GM21528 (cell line): ENCODE results near the gene UTS2B.

ENCODE experiments used
- ATAC-seq: cut with Tn5 transposase; IDR thresholded peaks from one replicate; pipeline ENCODE4 v1.9.1; 2021; ENCODE audit warnings: mild to moderate bottlenecking, moderate library complexity; ENCODE audit not compliant: unreplicated experiment, low FRiP score

UTS2B gene

DNA sequence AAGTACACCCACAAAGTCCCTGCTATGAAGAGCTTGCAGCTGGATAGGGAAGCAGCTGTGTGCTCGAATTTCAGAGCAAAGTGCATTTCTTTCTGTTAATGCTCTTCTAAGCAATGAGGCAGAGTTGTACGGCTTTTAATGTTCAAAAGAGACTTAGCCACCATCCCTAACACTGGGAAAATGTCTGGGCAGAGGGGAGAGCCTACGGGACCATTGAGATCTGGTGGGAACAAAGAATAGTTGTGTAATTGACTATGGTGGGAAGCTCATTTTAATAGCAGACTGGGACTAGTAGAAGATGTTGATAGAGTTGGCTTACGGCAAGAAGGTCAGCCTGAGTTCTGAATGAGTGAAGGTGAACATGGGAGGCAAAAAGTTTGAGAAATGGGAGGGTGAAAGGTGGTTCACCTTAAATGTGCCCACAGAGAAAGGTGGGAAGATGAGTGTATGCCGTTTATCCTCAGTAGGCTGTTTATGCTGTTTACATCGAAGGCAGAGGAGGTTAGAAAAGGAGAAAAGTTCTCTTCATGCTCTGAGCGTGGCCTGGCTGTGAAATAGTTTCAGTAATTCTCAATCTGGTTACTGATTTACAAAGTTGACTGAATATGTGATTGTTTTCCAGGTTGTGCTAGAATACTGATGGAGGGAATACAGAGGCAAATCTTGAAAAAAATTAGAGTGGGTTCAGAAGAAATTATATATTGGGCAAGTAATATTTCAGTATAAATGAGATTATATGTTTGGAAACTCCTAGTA lies 22.9 kb upstream of the UTS2B start:
- ATAC-seq, result no peak

DNA sequence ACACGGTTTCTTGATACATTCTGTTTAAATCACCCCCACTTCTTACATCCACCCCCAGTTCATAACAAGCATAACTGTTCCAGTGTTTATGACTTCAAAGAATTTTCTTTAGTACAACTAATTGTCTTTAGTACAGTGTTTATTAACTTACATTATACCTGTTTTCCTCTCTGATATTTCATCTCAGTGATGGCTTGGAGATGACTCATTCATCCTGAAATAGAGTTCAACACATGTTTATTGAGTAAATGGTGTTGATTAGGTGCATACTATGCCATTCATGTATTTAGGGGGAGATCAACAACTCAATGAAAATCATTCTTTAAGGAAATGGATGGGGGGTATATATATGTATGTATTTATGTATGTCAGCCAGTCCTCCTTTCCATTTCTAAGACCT lies 21.7 kb upstream of the UTS2B start:
- ATAC-seq, result no peak

DNA sequence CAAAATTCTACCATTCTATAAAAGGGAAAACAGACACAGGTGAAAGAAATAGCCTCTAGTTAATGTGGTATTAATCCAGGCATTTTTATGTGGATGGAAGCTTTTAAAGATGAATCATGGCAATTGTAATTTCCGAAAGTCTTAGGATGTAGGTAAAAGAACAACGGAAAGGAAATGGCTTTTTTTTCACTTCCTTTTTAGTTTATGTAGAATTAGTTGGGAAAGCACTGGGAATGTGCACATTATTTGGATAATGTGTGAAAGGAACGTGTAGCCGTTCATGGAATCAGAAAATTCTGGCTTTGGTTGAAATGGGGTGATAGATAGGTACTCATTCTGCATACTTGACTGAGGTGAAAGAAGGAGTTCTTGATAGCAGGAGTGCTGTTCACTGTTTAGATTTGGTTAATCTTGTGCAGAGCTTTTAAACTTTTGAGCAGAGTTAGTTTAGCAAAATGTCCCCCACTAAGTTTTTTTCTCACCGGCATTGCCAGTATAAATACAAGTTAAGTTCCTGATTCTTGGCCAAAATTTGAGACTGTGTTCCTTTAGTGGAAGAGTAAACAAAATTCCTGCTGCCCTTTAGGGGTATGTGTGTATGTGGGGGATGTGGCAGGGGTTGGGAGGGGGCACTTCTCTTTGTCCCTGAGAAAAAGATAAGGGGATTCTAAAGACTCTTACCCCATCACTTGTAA lies 20.2 kb upstream of the UTS2B start:
- no peak for ATAC-seq

DNA sequence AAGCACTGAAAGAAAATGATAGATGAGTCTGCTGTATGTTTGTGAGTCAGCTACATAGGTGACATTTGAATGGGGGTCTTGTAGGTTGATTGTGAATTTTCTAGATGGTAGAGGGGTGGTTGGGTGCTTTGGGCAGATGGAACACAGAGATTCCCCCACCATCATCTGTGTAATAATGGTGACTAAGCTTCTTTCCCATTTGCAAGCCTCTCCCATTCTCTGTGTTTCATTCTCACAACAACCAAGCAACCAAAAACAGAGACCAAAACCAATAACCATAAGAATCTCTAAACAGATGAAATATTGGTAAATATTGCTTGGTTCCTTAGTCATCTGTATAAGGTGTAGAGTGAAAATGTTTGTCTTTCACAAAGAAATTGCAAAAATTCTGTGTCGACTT lies 17.8 kb upstream of the UTS2B start:
- ATAC-seq, result no peak

DNA sequence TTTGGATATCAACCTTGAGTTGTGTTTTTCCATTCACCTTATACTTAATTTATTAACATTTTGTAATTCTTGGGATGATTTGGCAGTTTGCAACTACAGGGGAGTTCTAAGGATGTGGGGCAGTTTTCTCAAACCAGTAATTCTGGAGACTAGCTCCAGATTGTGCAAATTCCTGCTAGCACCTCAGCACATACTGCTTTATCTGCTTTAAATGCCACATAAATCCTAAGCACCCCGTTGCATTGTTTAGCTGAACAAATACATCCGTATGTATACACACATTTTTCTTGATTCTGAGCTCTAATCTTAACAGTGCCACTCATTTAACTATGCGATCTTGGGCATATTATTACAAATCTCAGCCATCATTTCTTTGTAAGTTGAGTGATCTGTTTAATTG lies 16.9 kb upstream of the UTS2B start:
- ATAC-seq, result no peak

DNA sequence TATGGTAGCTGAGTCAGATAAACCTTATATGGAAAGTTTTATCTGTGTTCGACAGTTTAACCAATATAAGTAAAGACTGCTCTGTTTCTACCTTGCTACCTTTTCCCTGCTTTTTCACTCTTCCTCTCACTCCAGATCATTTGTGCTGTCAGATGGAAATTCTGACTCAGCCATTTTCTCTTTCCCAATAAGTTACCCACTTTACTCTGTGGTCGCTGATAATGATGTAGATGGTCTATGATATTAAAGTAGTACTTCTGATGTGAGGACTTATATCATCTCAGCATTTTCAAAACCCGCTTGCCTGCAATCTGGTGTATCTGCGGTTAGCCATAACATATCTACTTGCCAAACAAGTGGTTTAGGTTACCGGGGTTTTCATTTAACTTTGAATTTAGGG lies 15.0 kb upstream of the UTS2B start:
- ATAC-seq, result no peak

DNA sequence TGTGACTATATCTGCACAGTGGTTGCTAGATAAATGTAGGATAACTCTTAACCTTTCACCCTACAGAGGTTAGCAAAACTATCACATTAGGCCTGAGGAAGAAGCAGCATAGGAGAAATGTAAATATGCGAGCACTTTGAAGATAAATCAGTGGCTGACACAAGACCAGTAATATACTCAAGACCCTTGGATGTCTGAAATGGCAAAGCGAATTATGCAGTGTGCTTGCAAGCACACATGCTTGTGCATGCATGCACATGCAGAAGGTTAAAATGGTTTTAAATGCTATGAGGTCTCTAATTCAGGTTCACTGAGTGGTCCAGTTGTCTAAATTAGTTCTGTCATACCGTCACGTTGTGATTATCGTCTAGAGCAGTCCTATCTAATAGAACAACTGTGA lies 13.6 kb upstream of the UTS2B start:
- no peak for ATAC-seq

DNA sequence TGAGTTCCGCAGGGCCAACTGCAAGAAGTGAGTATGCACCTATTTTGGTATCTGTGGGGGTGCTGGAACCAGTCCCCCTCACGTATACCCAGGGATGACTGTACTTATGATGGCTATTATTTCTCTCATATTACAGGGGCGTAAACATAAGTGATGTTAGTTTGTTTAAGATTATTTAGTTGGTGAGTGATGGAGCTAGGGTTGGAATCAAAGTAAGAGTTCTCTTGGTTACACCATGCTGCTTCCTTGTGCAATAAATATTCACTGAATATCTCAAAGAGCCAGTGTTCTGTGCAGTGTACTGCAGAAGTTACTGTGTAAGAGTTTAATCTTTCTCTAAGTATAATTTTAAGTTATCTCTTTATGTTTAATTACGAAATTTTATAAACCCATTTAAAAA lies 12.8 kb upstream of the UTS2B start:
- no peak for ATAC-seq

DNA sequence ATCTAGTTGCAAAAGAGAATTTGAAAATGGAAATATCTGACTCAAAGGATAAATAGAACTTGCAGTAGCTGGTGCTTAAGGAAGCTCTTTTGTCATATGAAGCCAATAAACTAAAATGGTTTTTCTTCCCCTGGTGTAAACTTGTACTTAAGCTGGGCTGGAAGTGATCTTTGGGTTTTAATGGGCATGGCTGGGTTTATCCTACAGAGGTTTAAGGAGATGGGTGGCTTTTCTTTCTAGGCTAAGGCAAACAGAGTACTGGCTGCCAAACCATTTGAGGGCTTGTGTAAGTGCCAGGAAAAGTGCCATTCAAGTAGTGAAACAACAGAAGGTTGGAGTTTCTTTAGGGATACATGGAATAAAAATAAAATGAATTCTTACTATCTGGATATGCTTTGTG lies 12.1 kb upstream of the UTS2B start:
- no peak for ATAC-seq

DNA sequence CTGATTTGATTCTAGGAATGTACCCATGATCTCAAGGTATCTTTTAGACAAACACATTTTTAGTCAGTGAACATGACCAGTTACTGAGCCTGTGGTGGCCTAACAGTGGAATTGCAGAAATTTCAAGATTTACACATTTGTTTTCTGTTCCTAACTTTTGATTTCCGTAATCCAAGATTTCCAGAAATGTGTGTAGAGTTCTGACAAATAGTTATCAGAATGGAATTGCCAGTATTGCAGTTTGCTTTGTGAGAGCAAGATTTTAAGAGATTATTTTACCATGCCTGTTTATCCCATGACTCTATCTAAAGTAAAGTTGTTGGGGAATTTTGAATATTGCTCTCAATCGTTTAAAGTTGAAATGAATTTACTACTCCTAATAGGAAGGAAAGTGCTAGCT lies 11.7 kb upstream of the UTS2B start:
- ATAC-seq, result no peak

DNA sequence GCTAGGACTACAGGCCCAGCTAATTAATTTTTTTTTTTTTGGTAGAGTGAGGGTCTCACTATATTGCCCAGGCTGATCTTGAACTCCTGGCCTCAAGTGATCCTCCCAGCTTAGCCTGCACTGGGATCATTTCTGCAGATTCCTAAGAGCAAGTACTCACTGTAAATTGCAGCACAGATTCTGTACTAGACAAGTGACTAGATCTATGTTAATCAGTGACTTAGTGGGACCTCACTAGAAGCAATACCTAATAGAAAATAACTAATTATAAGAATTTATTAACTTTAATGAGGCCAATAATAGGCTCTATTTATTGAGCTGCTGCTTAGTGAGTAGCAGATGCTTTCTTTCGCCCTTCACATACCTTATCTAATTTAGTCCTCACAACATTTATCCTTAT lies 10.6 kb upstream of the UTS2B start:
- ATAC-seq, result no peak

DNA sequence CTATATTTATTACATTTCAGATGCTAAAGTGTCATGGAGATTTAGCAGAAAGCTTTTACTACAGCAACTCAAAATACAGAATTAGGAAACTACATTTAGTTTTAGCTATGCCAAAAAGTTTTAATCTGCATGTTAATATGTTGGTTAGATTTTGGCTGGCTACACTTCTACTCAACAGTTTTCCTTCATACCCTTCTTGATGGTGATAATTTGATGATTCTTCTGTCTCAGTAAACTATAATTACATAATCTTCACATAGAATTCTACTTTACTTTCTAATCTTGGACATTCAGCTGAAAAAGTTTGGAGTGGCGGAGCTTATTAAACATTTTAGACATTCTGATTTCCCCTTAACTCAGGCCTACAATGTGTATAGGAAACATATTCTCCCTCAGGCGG lies 10.0 kb upstream of the UTS2B start:
- no peak for ATAC-seq

DNA sequence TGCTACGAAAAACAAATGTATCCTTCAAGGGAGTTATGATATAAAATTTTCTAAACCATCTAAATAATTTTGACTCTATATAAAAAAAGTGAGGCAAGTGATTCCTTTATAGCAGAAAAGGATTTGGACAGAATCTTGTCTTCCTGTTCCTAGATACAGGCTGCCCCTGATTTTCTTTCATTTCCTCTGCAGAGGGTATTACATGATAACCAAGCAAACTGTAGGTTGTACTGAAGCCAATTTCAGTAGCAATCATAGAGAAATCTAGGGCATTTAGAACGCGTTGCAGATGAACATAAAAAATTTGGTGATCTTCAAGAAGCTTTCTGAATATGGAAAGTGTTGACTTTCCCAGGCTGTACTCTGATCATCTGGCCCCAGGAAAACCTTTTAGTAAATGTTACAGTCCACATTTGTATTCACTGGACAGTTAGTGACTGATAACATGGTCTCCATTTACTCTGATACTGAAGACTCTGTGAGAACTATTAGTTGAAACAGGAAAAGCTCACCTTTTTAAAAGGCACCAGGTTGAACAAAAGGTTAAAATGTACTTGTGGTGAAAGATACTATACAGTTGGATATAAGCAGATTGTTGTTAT lies 9.1 kb upstream of the UTS2B start:
- no peak for ATAC-seq

DNA sequence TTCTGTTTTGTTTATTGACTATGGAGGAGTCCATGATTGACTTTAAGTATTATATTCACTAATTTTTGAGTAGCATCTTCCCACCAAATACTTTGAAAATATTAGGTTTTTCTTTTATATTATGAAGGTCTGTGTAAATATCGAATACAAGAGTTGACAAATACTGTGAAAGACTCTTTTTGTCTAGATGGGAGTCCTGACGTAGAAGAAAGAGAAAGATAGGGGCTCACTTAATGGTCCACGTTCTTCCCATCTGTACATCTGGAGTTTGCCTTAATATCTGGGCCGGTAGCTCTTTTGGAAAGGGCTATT lies 7.8 kb upstream of the UTS2B start:
- no peak for ATAC-seq

DNA sequence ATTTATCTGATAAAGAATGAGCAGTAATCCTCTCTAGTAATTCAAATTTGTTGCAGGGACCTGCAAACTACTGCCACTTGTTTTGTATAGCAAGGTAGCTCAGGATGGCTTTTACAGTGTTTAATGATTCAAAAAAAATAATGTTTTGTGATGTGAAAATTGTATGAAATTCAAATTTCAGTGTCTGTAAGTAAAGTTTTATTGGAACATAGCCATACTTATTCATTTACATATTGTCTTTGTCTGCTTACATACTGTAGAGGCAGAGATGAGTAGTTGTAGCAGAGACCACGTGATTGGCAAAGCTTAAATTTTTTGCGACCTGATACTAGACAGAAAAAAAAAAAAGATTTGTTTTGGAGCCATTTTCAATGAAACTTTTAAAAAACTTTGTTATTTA lies 6.5 kb upstream of the UTS2B start:
- ATAC-seq, result no peak

DNA sequence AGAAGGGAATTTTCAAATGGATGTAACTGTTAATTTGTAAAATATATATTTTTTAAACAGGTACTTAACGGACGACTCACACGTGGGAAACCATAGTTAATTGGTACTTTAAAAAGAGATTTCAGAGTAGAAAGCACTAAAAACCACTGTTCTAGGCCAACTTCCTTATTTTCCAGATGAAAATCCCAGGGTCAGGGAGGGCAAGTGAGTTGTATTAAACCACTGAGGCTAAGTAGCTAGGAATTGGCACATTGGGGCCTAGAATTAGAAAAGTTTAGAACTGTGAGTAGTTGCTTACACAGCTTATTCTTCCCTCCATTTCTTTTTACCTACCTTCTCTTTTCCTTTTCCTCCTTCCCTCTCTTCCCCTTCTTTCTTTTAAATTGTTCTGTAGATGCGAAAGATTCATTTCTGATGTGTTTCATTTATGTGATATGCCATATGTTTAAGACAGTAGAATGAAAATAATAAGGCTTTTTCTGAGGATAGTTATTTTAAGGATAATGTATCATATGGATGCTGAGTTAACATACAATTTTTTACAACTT lies 4.1 kb upstream of the UTS2B start:
- no peak for ATAC-seq

DNA sequence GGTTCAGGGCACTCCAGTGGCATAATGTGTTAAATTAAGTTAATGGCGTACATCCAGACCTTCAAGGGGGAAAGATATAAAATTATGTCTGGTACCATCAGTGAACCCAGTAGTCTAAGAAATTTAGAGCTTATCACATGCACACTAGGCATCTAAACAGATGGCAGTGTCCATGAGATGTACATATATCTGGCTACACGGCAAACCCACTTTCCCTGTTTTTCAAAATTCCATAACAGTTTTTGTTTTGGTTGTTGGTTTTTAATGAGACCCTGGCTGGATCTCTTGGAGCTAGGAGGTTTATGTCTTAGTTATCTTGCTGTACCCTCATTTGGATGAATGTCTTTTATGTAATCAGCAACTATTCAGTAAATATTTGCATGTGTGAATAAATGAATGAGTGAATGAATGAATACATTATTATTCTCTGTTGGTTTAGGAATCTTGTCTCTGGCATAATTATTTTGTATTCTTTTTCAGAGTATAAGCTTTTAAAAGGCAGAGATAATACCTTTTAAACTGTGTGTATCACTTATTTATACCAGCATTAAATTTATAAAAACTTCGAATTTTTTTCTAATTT lies 3.1 kb upstream of the UTS2B start:
- no peak for ATAC-seq

DNA sequence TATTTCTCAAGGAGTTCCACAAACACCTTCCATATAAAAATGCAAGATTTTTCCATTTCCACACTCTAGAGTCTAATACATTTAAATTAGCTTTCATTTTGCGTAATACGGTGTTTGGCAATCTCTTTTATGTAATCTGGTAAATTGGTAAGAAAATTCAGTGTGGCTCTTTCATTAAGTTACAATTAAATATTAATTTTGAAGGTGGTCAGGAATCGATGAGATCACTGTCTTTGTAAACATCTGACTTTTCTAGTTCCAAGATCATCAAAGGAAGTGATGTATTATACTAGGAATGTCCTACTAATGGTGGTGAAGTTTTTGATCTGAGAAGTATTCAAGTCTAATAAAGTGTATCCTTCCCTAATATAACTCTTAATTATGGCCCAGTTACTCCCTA lies 1.1 kb upstream of the UTS2B start:
- ATAC-seq, result no peak

DNA sequence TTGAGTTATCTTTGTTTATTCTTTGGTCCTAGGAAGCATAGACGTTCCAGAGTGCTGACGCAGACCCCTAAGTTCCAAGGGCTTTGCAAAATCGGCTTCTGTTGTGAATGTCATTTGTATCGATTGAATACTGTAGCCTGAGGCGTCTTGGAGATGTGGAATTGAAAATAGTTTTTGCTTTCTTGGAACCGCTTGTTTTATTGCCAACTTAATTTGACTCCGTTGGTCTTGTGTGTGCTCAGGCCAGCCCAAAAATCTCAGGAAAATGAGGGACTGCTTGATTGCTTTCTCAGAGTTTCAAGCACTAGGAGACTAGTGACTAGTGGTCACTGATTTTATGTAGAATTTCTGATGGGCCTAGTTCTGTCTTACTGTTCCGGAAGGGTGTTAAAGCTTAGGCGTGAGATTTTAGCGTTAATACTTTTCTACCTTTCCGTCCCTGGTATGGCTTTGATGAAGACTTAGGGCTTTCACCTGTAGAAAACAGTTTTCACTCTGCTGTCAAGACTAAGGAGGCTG lies 263 bp upstream of the UTS2B start:
- ATAC-seq, result no peak

DNA sequence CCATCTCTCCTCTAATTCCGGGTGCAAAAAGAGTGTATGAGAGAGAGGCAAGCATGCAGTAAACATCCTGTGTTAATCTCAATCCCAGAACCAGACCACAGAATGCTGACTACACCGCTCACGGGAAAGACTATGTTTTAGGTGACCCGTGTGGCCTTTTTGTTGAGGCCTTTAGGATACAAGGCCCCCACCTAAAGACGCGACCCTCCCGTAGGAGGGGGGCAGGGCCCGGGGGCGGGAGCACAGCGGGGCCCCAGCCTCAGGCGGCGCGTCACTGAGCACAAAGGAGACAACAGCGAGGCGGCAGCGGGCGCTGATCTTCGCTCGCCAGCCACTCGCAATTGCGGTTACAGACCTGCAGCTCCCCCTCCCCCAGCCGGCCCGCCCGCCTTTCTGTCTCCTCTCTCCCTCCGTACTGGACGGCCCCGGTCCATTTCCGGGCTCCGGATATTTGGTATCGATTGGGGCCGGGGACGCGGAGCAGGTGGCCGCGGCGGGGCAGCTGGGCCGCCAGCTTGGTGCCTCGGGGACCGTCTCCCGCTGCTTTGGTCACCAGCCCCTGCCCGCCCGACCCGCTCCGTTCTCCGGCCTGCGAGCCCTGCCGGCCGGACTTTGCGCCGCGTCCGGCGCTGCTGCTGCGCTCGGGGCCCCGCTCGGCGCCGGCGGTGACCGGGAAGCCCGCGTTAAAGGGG lies 1.2 kb downstream of the UTS2B start, which contains the start of gene CCDC50:
Gene CCDC50 (plus strand): TSS at position 433 of the 692 bp plus-strand sequence. CDS start 281 bp downstream, outside the sequence.
- ATAC-seq, result peak; percentile 83
